A673 (cell line): ENCODE results near the gene KCNJ14.

Source experiments
- EZH2 ChIP-seq: fragments of 200-600 bp; sonication (generic); IDR thresholded peaks from 2 replicates; pipeline ENCODE4 v1.6.1; 2017; ENCODE audit warnings: borderline replicate concordance, low read depth, mild to moderate bottlenecking, mixed read lengths, antibody characterized with exemption, low read length; ENCODE audit not compliant: poor library complexity, severe bottlenecking
- TF ChIP-seq, protein P1 (sequence below): fragments of 300-800, 200-600 bp; sonication (generic); conservative IDR thresholded peaks from 2 replicates; pipeline ENCODE4 v1.5.1; 2017; ENCODE audit warnings: low read depth, mild to moderate bottlenecking, antibody characterized with exemption, low read length, moderate library complexity, mixed read lengths

DNA sequence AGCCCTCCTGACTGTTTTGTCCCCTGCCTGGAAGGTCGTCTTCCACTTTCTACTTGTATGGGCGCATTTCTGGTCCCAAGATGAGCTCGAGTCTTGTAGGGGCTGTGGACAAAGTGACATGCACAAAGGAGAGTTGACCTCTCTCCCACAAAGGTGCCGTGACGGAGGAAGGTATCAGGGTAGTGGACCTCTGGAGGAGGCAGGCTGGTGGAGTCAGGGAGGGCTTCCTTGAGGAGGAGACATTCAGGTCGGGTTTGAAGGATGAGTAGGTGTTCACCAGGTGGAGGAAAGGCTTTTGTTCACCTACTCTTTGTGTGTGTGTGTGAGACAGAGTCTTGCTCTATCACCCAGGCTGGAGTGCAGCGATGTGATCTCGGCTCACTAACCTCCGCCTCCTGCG is 15.5 kb downstream of the KCNJ14 start:
- TF ChIP-seq, protein P1, sequence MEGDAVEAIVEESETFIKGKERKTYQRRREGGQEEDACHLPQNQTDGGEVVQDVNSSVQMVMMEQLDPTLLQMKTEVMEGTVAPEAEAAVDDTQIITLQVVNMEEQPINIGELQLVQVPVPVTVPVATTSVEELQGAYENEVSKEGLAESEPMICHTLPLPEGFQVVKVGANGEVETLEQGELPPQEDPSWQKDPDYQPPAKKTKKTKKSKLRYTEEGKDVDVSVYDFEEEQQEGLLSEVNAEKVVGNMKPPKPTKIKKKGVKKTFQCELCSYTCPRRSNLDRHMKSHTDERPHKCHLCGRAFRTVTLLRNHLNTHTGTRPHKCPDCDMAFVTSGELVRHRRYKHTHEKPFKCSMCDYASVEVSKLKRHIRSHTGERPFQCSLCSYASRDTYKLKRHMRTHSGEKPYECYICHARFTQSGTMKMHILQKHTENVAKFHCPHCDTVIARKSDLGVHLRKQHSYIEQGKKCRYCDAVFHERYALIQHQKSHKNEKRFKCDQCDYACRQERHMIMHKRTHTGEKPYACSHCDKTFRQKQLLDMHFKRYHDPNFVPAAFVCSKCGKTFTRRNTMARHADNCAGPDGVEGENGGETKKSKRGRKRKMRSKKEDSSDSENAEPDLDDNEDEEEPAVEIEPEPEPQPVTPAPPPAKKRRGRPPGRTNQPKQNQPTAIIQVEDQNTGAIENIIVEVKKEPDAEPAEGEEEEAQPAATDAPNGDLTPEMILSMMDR = no peak
- TF ChIP-seq EZH2 = no peak
